CD1c-positive myeloid dendritic cell (primary cell): ENCODE measurements around the gene ZNF710.
A peak's percentile ranks its signal among the peaks of the same experiment; 100 is the strongest.
"Not testable (repeated sequence)": the region's sequence is repeated elsewhere in the genome, so short reads cannot be mapped to it uniquely, and the experiment has no call there.

Experiments used
- DNase-seq: peaks from one replicate; pipeline ENCODE4 v3.0.0-alpha.2; 2016; ENCODE audit errors: extremely low spot score

ZNF710 gene

DNA sequence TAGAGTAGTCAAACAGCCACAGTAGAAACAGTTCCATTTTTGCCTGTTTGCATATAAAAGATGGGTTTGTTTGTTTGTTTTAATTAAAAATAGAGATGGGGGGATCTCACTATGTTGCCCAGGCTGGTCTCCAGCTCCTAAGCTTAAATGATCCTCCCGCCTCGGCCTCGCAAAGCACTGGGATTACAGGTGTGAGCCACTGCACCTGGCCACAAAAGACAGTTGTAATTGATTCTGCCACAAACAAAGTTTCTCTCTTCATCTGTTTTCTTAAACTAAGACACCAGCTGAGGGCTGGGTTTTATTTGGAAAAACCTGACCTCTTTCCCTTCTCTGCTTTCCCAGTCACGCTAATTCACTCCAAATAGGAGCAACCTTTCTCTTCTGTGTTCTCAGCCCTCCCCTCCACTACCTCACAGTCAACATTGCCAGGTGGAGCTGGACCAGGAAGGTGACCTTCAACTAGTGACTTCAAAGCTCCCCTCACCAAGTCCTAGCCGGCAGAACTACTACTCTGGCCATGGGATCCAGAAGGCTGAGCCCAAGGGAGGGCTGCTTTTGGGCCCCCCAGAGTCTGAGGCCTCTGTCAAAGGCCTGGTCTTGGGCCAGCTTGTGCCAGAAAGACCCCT is 102.7 kb downstream of the ZNF710 start:
- DNase-seq = no peak

DNA sequence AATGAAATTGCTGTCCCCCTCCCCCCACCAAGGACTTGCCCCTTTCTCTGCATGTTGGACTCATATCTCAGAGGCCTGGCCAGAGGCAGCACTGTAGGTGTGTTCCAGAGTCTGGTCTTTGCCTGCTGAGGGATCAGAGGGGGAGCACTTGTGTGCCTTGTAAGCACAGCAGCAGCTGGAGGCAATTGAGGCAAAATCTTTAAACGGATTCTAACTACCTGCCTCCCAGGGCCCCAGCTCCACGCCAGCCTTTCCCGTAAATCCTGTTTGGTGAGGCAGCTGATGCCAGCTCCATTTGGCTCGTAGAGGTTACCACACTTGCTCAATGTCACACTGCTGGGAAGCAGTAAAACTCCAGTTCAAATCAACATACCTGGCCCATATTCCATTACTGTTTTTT is 103.4 kb downstream of the ZNF710 start:
- DNase-seq = no peak

DNA sequence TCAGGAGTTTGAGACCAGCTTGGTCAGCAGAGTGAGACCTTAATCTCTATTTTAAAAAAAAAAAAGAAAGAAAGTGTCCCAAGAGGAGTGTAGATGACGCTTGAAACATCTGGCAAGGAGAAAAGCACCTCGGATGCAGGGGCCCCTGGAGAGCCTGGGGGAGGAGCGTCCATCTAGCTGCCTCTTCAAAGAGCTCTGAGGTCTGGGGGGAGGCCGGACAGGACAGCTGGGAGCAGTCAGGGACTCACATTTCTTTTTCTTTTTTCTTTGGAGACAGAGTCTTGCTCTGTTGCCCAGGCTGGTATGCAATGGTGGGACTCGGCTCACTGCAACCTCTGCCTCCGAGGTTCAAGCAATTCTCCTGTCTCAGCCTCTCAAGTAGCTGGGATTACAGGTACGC is 104.4 kb downstream of the ZNF710 start:
- DNase-seq = no peak

DNA sequence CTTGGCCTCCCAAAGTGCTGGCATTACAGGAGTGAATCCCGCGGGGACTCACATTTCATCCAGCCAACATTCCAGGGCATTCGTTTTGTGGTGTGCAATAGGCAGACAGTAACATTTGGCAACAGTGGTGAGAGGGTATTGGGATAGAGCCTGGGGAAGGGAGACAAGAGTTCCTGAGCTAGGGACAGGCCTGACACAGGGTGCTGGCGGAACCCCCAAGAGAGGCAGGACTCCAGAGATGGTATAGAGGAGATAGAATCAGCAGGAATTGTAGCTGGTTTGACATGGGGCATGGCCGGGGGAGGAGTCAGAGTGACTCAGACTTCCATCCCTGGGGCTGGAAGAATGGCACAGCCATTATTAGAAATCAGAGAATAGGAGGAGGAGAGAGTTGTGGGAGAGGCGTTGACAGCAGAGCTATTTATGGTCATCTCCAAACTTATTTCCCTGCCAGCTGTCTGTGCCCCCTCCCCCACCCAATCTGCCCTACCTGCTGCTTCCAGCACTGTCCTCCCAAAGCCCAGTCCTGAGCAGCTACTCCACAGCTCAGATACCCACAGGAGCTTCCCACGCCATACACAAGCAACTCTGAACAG is 105.5 kb downstream of the ZNF710 start:
- no peak for DNase-seq

DNA sequence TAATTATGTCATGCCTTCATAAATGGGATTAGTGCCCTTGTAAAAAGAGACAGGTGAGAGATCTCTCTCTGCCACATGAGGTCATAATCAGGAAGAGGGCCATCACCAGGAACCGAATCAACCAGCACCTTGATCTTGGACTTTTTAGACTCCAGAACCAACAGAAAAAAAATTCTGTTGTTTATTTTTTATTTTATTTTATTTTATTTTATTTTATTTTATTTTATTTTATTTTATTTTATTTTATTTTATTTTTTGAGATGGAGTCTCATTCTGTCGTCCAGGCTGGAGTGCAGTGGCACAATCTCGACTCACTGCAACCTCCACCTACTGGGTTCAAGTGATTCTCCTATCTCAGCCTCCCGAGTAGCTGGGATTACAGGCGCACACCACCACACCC is 106.9 kb downstream of the ZNF710 start:
- not testable (repeated sequence) for DNase-seq

DNA sequence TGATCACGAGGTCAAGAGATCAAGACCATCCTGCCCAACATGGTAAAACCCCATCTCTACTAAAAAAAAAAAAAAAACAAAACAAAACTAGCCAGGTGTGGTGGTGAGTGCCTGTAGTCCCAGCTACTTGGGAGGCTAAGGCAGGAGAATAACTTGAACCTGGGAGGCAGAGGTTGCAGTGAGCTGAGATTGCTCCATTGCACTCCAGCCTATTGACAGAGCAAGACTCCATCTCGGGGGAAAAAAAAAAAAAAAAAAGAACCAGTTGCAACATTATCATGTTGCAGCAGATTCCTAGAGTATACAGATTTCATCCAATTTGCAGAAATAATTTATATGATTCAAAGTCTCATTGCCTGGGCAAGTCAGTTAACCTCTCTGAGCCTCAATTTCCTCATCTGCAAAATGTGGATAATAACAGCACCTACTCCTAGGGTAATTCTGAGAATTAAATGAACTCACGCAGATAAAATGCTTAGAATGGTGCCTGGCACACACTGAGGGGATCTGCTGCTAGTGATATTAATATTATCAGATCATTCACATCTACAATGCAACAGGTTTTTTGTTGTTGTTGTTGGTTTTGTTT is 108.1 kb downstream of the ZNF710 start:
- DNase-seq = not testable (repeated sequence)

DNA sequence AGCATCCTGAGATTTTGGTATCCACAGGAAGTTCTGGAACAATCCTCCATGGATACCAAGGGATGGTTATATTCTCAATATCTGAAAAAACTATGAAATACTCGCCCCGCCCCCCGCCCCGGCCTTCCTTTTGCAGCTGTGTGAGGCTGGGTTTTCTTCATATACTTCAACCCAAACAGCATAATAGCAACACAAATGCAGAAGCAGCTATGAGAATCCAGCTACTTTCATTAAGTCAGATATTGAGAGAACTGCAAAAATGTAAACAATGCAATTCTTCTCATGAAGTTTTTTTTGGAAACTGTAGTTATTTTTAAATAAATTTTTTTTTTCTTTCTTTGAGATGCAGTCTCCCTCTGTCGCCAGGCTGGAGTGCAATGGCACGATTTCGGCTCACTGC is 112.0 kb downstream of the ZNF710 start:
- DNase-seq = no peak

- peak; percentile 6 for DNase-seq
Observed at GRCh38 chr15:90114451-90114901, 113.4 kb downstream of the ZNF710 start.

- no peak for DNase-seq
Observed at GRCh38 chr15:90115783-90116182, 114.7 kb downstream of the ZNF710 start.

DNA sequence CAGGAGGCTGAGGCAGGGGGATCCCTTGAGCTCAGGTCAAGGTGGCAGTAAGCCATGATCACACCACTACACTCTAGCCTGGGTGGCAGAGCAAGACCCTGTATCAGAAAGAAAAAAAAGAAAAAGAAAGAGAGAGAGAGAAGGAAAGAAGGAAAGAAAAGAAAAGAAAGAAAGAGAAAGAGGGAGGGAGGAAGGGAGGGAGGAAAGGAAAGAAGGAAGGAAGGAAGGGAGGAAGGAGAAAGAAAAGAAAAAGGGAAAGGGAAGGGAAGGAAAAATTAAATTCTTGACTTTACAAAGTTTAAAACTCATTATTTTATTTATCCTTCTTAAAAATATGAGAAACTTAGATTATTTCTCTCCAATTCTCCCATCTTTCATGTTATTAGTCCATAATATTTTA is 118.2 kb downstream of the ZNF710 start:
- no peak for DNase-seq

DNA sequence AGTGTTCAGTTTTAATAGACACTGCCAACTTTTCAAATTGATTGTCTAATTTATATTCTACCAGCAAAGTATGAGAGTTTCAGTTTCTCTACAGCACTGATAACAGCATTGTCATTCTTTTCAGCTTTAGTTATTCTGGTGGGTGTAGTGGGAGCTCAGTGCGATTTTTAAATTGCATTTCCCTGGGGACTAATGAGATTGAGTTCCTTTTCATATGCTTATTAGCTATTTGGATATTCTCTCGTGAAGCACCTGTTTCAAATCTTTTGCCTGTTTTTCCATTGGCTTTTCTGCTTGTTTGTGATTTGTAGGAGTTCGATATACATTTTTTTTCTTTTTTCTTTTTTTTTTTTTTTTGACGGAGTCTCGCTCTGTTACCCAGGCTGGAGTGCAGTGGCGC is 120.0 kb downstream of the ZNF710 start:
- no peak for DNase-seq

- DNase-seq = no peak
Observed at GRCh38 chr15:90124507-90124906, 123.4 kb downstream of the ZNF710 start.

DNA sequence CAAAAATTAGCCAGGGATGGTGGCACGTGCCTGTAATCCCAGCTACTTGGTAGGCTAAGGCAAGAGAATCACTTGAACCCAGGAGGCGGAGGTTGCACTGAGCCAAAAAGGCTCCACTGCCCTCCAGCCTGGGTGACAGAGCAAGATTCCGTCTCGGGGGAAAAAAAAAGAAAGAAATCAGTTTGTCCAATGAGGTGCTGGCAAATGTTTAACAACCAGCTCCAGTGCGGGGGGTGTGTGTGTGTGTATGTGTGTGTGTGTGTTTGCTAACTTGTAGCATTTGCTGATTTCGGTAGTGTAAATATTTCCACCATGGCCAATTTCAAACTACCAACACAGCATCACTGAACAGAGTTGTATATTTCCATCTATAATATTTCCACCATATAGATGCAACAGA is 124.9 kb downstream of the ZNF710 start:
- DNase-seq = no peak

DNA sequence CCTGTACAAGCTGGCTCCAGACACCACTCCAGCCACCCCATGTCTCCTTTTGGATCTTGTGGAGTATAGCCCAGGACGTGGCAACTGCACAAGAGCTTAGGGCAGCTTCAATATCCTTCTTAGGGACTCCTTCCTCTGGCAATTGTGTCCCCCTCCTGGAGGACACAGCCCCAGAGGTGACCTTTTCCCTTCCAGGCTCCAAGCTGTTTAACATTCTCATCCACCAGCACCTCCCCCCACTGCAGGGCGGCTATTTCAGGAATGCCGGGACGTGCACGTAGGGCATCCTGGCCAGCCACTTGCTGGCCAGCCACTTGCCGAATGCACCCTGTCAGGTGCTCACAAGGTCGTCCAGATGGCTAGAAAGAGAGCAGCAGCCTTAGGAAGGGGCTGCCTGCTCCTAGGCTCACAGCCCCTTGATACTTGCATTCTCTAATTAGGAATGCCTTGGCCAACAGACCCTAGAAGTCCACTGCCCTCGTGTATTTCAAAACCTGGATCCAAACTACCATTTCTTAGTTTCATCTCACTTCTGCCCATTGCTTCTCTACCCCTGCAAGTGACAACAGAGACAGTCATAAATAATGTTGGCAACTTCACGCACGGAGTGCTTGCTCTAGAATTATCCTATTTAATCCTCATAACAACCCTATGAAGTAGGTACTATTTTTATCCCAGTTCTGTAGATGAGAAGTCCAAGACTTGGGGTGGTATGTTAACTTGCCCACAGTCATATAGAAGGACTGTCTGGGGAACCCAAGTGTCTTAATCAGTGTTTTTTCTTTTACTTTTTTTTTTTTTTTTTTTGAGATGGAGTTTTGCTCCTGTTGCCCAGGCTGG is 125.7 kb downstream of the ZNF710 start:
- no peak for DNase-seq

DNA sequence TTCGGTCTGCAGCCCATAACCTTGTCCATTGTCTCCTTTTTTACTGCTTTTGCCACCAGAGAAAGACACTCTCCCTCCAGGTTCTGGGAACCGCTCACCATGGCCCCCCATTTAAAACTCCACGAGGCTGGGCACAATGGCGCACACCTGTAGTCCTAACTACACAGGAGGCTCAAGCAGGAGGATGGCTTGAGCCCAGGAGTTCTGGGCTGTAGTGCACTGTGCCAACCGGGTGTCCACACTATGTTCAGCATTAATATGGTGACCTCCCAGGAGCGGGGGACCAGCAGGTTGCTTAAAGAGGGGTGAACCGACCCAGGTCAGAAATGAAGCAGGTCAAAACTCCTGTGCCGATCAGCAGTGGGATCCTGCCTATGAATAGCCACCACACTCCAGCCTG is 129.2 kb downstream of the ZNF710 start:
- DNase-seq = no peak
